Breast epithelium (tissue), 4 donors: ENCODE data around the gene CFAP91. TPM values are rescaled to one million over a fixed set of nuclear protein-coding genes. Genes with fewer than 3 reads are reported as not detected.

Experiments used
- DNase-seq, 2 donors: peaks; one replicate each; pipeline ENCODE4 v3.0.0-alpha.2; 2019; ENCODE audit warnings: low spot score in 2 of 2
- H3K27ac ChIP-seq, 2 donors: fragments of 200-600 bp; sonication (generic) in 1 of 2; one replicate each; pipeline ENCODE4 v1.5.1; 2016 to 2019; ENCODE audit warnings: mild to moderate bottlenecking in 1 of 2
- H3K27me3 ChIP-seq, 2 donors: fragments of 200-600 bp; sonication (generic) in 1 of 2; one replicate each; pipeline versions ENCODE4 v1.5.1 to v1.6.0; 2017 to 2019; ENCODE audit warnings: control low read depth in 1 of 2, mild to moderate bottlenecking in 1 of 2
- H3K36me3 ChIP-seq: fragments of 200-600 bp; one replicate; pipeline ENCODE4 v1.5.1; 2019
- H3K4me1 ChIP-seq, 2 donors: fragments of 200-600 bp; sonication (generic); one replicate each; pipeline ENCODE4 v1.5.1; 2016 to 2019; ENCODE audit warnings: control low read depth in 1 of 2
- H3K4me3 ChIP-seq, 3 donors: fragments of 200-600 bp; sonication (generic); 1 replicate in 2 of 3; 2 replicates in 1 of 3; pipeline ENCODE4 v1.5.1; 2016 to 2019; ENCODE audit warnings: mild to moderate bottlenecking in 3 of 3, moderate library complexity in 2 of 3
- H3K9me3 ChIP-seq, 2 donors: fragments of 200-600 bp; sonication (generic) in 1 of 2; one replicate each; pipeline ENCODE4 v1.5.1; 2016 to 2019; ENCODE audit warnings: control low read depth in 1 of 2
- POLR2A ChIP-seq: fragments of 450-650 bp; IDR thresholded peaks from one replicate; pipeline ENCODE4 v1.6.1; 2016; ENCODE audit warnings: antibody characterized with exemption, mild to moderate bottlenecking, moderate library complexity
- POLR2AphosphoS5 ChIP-seq, 3 donors: sonication (generic); formaldehyde crosslinking; IDR thresholded peaks; one replicate each; pipeline ENCODE4 v1.6.1; 2017; ENCODE audit warnings: antibody characterized with exemption in 3 of 3
- intact Hi-C: fragments of 100-400 bp; cut with DNase I; formaldehyde crosslinking; loops from one replicate; pipeline ENCODE4 v1.15.1; 2023; ENCODE audit warnings: low total_unique reads
- total RNA-seq, 3 donors: library from RNA; depleted of rRNA; stranded (reverse); fragments of >200 nt; gene quantifications; one replicate each; pipeline ENCODE4 v1.1.0, GENCODE V29; 2016
- TF ChIP-seq, protein P1 (sequence below), 3 donors: fragments of 450-650 bp; IDR thresholded peaks; one replicate each; pipeline ENCODE4 v1.5.1; 2016 to 2017; ENCODE audit warnings: antibody characterized with exemption in 3 of 3, mild to moderate bottlenecking in 3 of 3, moderate library complexity in 3 of 3

CFAP91 gene
- total RNA-seq, result 10 to 100 TPM in 2 of 3 donors, 1 to 10 TPM in 1; 4.3 to 25.2 (median 24.6) TPM

DNA sequence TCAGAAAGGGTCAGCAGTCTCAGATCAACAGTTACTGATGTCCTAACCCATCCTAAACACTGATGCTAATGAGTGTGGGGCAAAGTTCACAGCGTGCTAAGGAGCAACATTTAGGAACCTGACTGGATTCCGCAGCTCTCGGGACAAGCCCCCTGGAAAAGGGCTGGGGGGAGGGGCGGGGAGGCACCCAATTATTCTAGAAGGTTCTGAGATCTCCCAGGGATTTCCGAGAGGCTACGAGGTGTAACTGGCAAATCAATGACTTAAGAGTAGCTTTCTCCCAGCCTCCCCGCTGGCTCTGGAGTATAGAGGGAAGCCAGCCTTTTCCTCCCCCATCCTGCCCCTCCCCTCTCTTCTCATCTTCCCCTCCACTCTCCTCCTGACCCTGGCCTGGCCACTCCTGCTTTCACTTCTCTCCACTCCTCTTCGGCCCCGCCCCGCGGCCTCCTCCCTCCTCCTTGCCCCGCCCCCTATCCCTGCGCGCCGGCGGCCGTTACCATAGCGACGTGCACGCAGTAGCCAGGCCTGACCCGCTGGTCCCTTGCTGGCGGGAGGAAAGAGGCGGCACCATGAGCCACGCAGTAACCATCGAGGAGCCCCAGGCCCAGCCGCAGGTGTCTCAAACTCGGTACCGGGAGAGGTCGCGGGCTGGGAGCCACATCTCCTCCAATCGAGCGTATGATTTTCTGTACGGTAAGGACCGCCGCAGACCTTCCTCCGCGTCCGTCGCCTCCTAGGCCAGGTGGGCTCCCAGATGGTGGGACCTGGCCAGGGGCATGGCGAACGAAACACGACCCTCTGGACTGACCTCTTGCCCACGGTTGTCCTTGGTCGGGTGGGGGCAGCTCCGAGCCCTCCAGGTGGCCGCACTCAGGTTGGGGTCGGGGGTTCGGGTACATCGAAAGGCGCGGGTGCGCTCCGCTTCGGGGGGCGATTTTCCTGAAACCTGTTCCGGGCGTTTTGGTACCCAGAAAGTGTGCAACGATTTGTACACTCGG lies at the start of gene CFAP91:
Gene CFAP91 (plus strand): TSS at position 493 of the 998 bp plus-strand sequence. CDS start 77 bp downstream, at position 570.
- Histone ChIP-seq H3K27me3 (no peaks in the 10 kb centered on the region), H3K36me3 (no peaks in the 10 kb centered on the region), H3K9me3 (no peaks in the 10 kb centered on the region), H3K27ac (peak within 1 kb of the TSS; percentile 78 to 85), H3K4me1 (no peaks in the 10 kb centered on the region), H3K4me3 (peak within 1 kb of the TSS; percentile 45 to 81 (median 61))
- DNase-seq, result peak; percentile 96
- intact Hi-C loops, result no loop called here
- TF ChIP-seq POLR2A (no peak), POLR2AphosphoS5 (IDR thresholded peaks at IDR 0.05) (peak in 2 of 3 donors; percentile 46 to 60)
- TF ChIP-seq, protein P1, sequence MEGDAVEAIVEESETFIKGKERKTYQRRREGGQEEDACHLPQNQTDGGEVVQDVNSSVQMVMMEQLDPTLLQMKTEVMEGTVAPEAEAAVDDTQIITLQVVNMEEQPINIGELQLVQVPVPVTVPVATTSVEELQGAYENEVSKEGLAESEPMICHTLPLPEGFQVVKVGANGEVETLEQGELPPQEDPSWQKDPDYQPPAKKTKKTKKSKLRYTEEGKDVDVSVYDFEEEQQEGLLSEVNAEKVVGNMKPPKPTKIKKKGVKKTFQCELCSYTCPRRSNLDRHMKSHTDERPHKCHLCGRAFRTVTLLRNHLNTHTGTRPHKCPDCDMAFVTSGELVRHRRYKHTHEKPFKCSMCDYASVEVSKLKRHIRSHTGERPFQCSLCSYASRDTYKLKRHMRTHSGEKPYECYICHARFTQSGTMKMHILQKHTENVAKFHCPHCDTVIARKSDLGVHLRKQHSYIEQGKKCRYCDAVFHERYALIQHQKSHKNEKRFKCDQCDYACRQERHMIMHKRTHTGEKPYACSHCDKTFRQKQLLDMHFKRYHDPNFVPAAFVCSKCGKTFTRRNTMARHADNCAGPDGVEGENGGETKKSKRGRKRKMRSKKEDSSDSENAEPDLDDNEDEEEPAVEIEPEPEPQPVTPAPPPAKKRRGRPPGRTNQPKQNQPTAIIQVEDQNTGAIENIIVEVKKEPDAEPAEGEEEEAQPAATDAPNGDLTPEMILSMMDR (IDR thresholded peaks at IDR 0.05), result no peak

GRCh38 chr3:119653876-119654275 lies 48.9 kb upstream of the CFAP91 start:
- no peak for TF ChIP-seq POLR2AphosphoS5 (IDR thresholded peaks at IDR 0.05)
- no peak for DNase-seq
- Histone ChIP-seq H3K9me3 (no peaks in the 10 kb centered on the region), H3K4me3 (no peak overlapping the region), H3K27me3 (no peaks in the 10 kb centered on the region), H3K27ac (no peak overlapping the region), H3K4me1 (no peaks in the 10 kb centered on the region), H3K36me3 (no peaks in the 10 kb centered on the region)
- intact Hi-C loops, result no loop called here

GRCh38 chr3:119657887-119658702 lies 44.7 kb upstream of the CFAP91 start:
- TF ChIP-seq POLR2AphosphoS5 (IDR thresholded peaks at IDR 0.05) (no peak), POLR2A (no peak)
- TF ChIP-seq, protein P1 (IDR thresholded peaks at IDR 0.05), result no peak
- Histone ChIP-seq H3K4me1 (no peaks in the 10 kb centered on the region), H3K4me3 (no peak overlapping the region), H3K27ac (no peak overlapping the region), H3K36me3 (no peaks in the 10 kb centered on the region), H3K27me3 (no peaks in the 10 kb centered on the region), H3K9me3 (no peaks in the 10 kb centered on the region)
- intact Hi-C loops, result no loop called here
- no peak for DNase-seq

DNA sequence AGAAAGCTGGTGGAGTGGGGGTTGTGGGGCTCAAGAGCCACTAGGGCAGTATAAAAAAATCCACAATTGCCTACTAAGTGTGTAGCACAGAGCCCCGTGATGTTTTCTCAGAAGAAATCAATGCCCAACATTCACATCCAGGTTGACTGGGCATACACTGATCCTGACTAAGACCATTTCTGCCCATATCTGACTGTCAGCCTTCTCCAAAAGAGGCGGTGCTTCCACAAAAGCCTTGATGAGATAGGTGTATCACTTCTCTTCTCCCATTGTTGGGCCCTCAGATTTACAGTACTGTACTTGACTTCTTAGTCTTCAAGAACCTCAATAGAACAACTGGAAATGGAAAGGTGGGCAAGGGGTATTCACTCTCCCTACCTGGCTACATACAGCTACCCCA lies 43.8 kb upstream of the CFAP91 start:
- H3K36me3 ChIP-seq, result no peaks in the 10 kb centered on the region
- no peaks in the 10 kb centered on the region for H3K9me3 ChIP-seq
- TF ChIP-seq POLR2A (no peak), POLR2AphosphoS5 (IDR thresholded peaks at IDR 0.05) (no peak)
- TF ChIP-seq, protein P1 (IDR thresholded peaks at IDR 0.05), result no peak
- intact Hi-C loops, result no loop called here
- no peak for DNase-seq
- peak overlapping the region in 1 of 2 donors; percentile 80 for H3K27ac ChIP-seq
- no peaks in the 10 kb centered on the region for H3K4me1 ChIP-seq
- H3K27me3 ChIP-seq, result no peaks in the 10 kb centered on the region
- H3K4me3 ChIP-seq, result peak overlapping the region in 1 of 3 donors; percentile 32

- no peaks in the 10 kb centered on the region for H3K36me3 ChIP-seq
- no peaks in the 10 kb centered on the region for H3K4me1 ChIP-seq
- H3K4me3 ChIP-seq, result peak overlapping the region in 2 of 3 donors; percentile 32 to 39
- intact Hi-C loops, result no loop called here
- DNase-seq, result no peak
- peak overlapping the region; percentile 80 for H3K27ac ChIP-seq
- no peak for TF ChIP-seq POLR2A
- TF ChIP-seq POLR2AphosphoS5 (IDR thresholded peaks at IDR 0.05), result no peak
- TF ChIP-seq, protein P1 (IDR thresholded peaks at IDR 0.05), result no peak
- no peaks in the 10 kb centered on the region for H3K27me3 ChIP-seq
- H3K9me3 ChIP-seq, result no peaks in the 10 kb centered on the region
These were observed 43.1 kb upstream of the CFAP91 start for GRCh38 chr3:119659606-119660291.
